ENCODE data around the gene CIPC.

GRCh38 chr14:77157740-77158139, 59.7 kb downstream of the CIPC start:
- no peak for TF ChIP-seq CTCF (IDR thresholded peaks at IDR 0.05; ENCODE audit: borderline replicate concordance, extremely low read depth, low read length, poor library complexity, severe bottlenecking)
- TF ChIP-seq EZH2 (IDR thresholded peaks at IDR 0.05; ENCODE audit: borderline replicate concordance, low read depth, low read length, severe bottlenecking) = no peak
